ENCODE results near the gene GSTA4.

Gene GSTA4

DNA sequence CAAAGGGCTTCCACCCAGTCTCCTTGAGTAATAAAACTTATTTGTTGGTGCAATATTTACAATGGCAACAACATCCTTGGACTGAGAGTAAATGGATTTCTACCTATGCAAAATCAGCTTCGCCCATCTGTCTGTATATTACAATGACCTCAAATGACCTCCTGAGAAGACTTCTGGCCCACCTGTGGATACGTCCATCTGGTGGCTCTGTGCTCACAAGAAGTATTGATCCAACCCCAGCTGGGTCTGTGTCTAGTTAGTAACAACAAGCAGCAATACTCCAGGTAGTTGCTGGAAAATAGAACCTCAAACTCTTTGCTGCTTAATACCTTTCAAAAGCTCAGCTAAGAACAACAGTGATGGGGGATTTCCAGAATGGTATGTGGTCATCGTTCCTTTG is 34.7 kb upstream of the GSTA4 start:
- Histone ChIP-seq H3K27me3 (ENCODE audit: control insufficient read depth, insufficient read depth, low read length) (no peaks in the 10 kb centered on the region), H3K4me1 (ENCODE audit: control insufficient read depth, insufficient read depth, low read length) (peaks cover 13% of the 10 kb centered on the region), H3K27ac (ENCODE audit: low read depth, low read length) (no peak overlapping the region), H3K4me3 (ENCODE audit: low read length) (no peak overlapping the region), H3K36me3 (ENCODE audit: control insufficient read depth, insufficient read depth, low read length) (peaks cover 14% of the 10 kb centered on the region), H3K9ac (ENCODE audit: low read length) (no peak overlapping the region)

DNA sequence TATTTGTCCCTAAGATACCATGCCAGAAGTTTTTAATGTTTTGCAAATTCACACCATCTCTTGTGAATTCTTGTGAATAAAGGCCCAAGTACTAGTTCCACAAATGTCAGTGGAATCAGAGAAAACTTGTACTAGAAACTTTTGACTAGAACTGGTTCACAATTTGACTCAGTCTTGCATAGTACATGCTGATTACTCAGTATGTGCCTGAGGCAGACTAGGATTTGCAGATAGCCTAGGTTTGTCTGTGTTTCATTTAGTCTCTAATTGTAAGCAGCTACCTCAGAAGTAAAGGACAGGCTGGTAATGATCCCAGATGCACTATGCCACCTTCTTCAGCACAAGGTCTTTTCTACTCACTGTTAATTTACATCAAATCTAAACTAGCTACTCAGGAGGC is 34.2 kb upstream of the GSTA4 start:
- Histone ChIP-seq H3K27ac (ENCODE audit: low read depth, low read length) (no peak overlapping the region), H3K9ac (ENCODE audit: low read length) (no peak overlapping the region), H3K4me3 (ENCODE audit: low read length) (no peak overlapping the region), H3K36me3 (ENCODE audit: control insufficient read depth, insufficient read depth, low read length) (peaks cover 11% of the 10 kb centered on the region), H3K27me3 (ENCODE audit: control insufficient read depth, insufficient read depth, low read length) (no peaks in the 10 kb centered on the region), H3K4me1 (ENCODE audit: control insufficient read depth, insufficient read depth, low read length) (peaks cover 13% of the 10 kb centered on the region)

DNA sequence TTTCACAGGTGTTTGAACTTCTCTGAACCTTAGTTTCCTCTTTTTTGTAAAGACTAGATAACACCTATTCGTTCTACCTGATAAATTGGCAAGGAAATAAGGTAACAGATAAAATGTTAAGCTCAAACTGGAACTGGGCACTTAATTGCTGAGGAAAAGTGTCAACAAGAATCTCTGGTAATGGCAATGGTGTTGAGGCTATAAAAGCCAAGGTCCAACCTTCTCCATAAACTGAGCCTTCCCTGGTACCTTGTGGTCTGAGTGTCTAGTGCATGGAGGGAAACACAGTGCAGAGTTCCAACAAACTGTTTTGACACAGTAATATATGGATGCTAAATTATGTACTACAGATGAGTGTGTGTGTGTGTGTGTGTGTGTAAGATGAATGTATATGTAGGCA is 33.4 kb upstream of the GSTA4 start:
- Histone ChIP-seq H3K27me3 (ENCODE audit: control insufficient read depth, insufficient read depth, low read length) (no peaks in the 10 kb centered on the region), H3K4me1 (ENCODE audit: control insufficient read depth, insufficient read depth, low read length) (peaks cover 9% of the 10 kb centered on the region), H3K27ac (ENCODE audit: low read depth, low read length) (no peak overlapping the region), H3K4me3 (ENCODE audit: low read length) (no peak overlapping the region), H3K36me3 (ENCODE audit: control insufficient read depth, insufficient read depth, low read length) (peaks cover 11% of the 10 kb centered on the region), H3K9ac (ENCODE audit: low read length) (no peak overlapping the region)

DNA sequence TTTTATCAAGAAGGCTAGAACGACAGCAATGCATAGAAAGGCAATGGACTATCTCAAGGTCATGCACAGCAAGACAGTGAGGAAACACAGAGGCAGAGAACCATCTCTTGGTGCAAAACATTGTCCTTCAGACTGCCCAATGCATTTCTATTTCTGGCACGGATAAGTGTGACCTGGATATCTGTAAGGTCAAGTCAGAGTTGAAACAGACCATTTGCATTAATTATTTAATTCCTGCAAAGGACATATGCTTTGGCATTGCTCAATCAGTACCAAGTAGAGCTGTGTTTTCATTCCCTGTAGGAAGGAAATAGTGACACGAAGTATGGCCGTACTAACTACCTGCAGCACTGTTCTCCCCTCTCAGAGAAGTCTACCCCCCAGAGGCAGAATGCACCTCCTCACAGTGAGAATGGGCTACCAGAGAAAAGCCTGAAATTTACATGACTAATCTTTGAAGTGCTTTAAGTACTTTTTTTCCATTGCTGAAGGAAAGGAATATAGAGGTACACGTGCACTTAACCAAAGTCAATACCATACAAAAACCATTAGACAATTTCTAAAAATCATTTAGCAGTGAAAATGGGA is 32.1 kb upstream of the GSTA4 start:
- no peaks in the 10 kb centered on the region for H3K4me1 ChIP-seq (ENCODE audit: control insufficient read depth, insufficient read depth, low read length)
- H3K27ac ChIP-seq (ENCODE audit: low read depth, low read length) = no peak overlapping the region
- no peak overlapping the region for H3K9ac ChIP-seq (ENCODE audit: low read length)
- peaks cover 10% of the 10 kb centered on the region for H3K36me3 ChIP-seq (ENCODE audit: control insufficient read depth, insufficient read depth, low read length)
- no peak overlapping the region for H3K4me3 ChIP-seq (ENCODE audit: low read length)
- no peaks in the 10 kb centered on the region for H3K27me3 ChIP-seq (ENCODE audit: control insufficient read depth, insufficient read depth, low read length)

DNA sequence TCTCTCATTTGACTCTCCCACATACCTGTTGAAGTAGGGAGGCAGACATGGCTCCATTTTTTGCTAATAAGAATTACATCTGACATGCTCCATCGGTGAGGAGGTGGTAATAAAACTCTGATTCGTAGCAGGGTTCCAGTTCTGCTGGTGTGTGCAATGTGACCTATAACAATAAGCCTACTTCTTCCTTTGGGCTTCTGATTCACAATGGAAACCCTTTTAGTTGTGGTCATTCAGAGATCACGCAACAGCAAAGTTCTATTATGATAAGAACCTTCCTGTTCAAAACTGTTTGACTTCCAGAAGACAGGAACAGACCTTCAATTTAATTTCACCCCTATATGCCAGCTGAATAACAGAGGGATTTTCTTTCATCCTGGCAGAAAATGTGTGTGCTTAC is 31.4 kb upstream of the GSTA4 start:
- Histone ChIP-seq H3K4me1 (ENCODE audit: control insufficient read depth, insufficient read depth, low read length) (no peaks in the 10 kb centered on the region), H3K27ac (ENCODE audit: low read depth, low read length) (no peak overlapping the region), H3K4me3 (ENCODE audit: low read length) (no peak overlapping the region), H3K27me3 (ENCODE audit: control insufficient read depth, insufficient read depth, low read length) (no peaks in the 10 kb centered on the region), H3K36me3 (ENCODE audit: control insufficient read depth, insufficient read depth, low read length) (peaks cover 8% of the 10 kb centered on the region), H3K9ac (ENCODE audit: low read length) (no peak overlapping the region)

DNA sequence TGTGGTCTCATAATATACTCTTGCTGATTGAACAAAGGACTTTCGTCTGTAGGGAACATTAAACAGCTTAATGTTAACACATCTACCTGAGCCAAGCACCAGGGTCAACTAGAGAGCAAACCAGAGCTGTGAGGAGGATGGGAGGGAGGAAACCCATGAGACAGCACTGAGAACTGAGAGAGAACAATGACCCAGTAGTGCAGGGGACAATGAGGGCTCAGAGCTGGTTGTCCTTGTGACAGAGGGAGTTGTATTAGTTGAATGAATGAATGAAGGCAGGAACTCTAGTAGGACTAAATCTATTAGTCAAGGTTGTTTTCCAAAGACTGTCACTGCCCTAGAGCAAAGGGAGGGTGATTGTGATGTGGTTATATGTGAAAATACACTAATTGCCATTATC is 28.2 kb upstream of the GSTA4 start:
- Histone ChIP-seq H3K27ac (ENCODE audit: low read depth, low read length) (no peak overlapping the region), H3K9ac (ENCODE audit: low read length) (no peak overlapping the region), H3K27me3 (ENCODE audit: control insufficient read depth, insufficient read depth, low read length) (no peaks in the 10 kb centered on the region), H3K36me3 (ENCODE audit: control insufficient read depth, insufficient read depth, low read length) (peaks cover 4% of the 10 kb centered on the region), H3K4me3 (ENCODE audit: low read length) (no peak overlapping the region), H3K4me1 (ENCODE audit: control insufficient read depth, insufficient read depth, low read length) (no peaks in the 10 kb centered on the region)

DNA sequence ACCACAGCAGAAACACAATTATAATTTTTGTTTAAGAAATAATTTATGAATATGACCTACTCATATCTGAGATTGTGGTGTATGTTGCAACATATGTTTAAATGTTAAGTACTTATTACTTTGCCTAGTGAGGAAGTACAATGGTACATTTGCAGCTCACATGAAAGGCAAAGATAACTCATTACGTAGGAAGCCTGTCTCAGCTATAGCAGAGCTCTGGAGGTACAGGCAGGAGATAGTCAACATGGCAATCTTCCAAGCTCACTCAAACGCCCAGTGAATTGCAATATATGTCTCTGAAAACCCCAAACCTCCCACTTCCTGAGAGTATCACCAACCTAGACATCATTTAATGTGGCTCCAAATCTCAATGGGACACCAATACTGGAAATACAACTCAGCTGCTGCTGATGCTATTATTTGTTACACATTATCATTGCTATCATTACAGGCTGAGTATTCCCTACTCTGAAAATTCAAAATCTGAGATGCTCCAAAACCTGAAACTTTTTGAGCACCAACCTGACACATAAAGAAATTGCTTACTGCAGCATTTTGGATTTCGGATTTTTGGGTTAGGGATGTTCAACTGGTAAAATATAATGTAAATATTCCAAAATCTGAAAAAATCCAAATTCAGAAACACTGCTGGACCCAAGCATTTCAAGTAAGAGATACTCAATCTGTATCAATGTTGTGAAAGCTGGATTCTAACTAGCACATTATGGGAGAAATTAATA is 25.1 kb upstream of the GSTA4 start:
- H3K27ac ChIP-seq (ENCODE audit: low read depth, low read length) = no peak overlapping the region
- H3K9ac ChIP-seq (ENCODE audit: low read length) = no peak overlapping the region
- H3K4me3 ChIP-seq (ENCODE audit: low read length) = no peak overlapping the region
- no peaks in the 10 kb centered on the region for H3K27me3 ChIP-seq (ENCODE audit: control insufficient read depth, insufficient read depth, low read length)
- H3K36me3 ChIP-seq (ENCODE audit: control insufficient read depth, insufficient read depth, low read length) = peaks cover 20% of the 10 kb centered on the region
- no peaks in the 10 kb centered on the region for H3K4me1 ChIP-seq (ENCODE audit: control insufficient read depth, insufficient read depth, low read length)

DNA sequence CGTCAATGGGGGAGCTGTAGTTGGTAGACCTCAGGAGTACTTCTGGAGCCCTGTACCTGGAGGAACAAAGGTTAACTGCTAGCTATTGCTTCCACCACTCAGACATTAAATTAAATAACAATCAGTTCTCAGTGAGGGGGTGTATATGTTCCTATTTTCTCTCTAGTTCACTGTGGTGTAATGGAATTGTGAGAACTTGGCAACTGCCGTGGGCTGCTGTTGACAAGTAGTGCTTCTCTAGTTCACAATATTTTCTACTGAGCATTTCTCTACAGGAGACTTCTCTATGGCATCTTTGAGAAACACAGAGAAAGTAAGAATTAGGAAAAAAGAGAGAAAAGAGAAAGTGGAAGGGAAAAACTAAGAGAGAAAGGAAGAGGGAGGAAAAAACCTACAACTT is 23.4 kb upstream of the GSTA4 start:
- Histone ChIP-seq H3K27ac (ENCODE audit: low read depth, low read length) (no peak overlapping the region), H3K36me3 (ENCODE audit: control insufficient read depth, insufficient read depth, low read length) (peaks cover 23% of the 10 kb centered on the region)

DNA sequence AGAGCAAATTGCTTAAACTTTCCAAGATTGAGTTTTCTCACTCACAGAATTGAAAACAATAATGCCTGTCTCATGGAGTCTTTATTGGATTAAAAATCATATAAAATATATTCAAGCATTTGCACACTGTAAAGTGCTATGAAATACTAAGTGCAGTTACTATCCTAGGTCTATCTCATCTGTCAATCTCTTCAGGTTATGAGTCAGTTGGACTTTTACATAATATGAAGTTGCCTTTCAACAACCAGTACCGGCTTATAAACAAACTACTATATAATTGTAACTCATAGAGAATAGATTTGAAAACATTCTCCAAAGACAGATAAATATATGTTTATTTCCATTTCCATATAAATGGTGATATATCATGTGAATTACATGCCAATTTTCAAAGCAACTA is 20.4 kb upstream of the GSTA4 start:
- Histone ChIP-seq H3K4me1 (ENCODE audit: control insufficient read depth, insufficient read depth, low read length) (no peaks in the 10 kb centered on the region), H3K4me3 (ENCODE audit: low read length) (no peak overlapping the region), H3K27me3 (ENCODE audit: control insufficient read depth, insufficient read depth, low read length) (no peaks in the 10 kb centered on the region), H3K27ac (ENCODE audit: low read depth, low read length) (no peak overlapping the region), H3K9ac (ENCODE audit: low read length) (no peak overlapping the region), H3K36me3 (ENCODE audit: control insufficient read depth, insufficient read depth, low read length) (peaks cover 37% of the 10 kb centered on the region)

More for the DNA sequence above, 23.4 kb upstream of the GSTA4 start:
- Histone ChIP-seq H3K4me1 (ENCODE audit: control insufficient read depth, insufficient read depth, low read length) (no peaks in the 10 kb centered on the region), H3K27me3 (ENCODE audit: control insufficient read depth, insufficient read depth, low read length) (no peaks in the 10 kb centered on the region), H3K4me3 (ENCODE audit: low read length) (no peak overlapping the region), H3K9ac (ENCODE audit: low read length) (no peak overlapping the region)

DNA sequence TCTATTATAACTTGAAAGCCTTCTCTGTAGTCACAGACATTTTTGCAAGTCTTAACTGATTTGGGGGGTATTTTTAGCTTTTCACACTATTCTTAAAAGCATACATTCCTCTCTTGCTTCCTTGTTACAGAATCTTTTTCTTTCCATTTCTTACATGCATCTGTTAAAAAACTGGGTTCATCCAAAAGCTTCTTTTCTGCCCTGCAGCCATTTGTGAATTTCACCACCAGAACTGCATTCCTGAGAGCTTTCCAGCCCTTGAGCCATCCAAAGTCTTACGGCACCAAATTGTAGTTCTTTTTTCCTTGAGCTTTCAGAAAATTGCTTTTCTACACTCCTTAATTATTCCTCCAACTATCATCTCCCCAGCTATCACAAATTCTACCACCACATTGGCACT is 19.7 kb upstream of the GSTA4 start:
- Histone ChIP-seq H3K27me3 (ENCODE audit: control insufficient read depth, insufficient read depth, low read length) (no peaks in the 10 kb centered on the region), H3K27ac (ENCODE audit: low read depth, low read length) (no peak overlapping the region), H3K4me3 (ENCODE audit: low read length) (no peak overlapping the region), H3K4me1 (ENCODE audit: control insufficient read depth, insufficient read depth, low read length) (no peaks in the 10 kb centered on the region), H3K36me3 (ENCODE audit: control insufficient read depth, insufficient read depth, low read length) (peaks cover 43% of the 10 kb centered on the region), H3K9ac (ENCODE audit: low read length) (no peak overlapping the region)

DNA sequence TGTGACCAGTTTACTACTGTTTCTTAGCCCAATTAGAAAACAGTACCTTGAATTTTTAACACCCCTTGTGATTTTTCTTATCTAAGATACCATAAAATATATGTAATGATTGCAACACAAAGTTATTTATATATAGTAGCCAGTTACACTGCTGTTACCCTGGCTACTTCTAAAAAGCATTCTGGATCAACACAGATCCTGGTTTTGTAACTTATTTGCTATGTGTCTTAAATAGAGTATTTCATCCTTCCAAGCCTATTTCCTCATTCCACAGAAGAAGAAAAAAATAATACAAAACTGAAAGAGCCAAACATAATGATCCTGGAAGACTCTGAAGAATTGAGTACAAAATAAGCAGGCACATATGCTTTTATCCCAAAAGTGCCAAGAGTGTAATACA is 19.0 kb upstream of the GSTA4 start:
- no peak overlapping the region for H3K27ac ChIP-seq (ENCODE audit: low read depth, low read length)
- peaks cover 49% of the 10 kb centered on the region for H3K36me3 ChIP-seq (ENCODE audit: control insufficient read depth, insufficient read depth, low read length)
- H3K9ac ChIP-seq (ENCODE audit: low read length) = no peak overlapping the region
- no peaks in the 10 kb centered on the region for H3K4me1 ChIP-seq (ENCODE audit: control insufficient read depth, insufficient read depth, low read length)
- H3K27me3 ChIP-seq (ENCODE audit: control insufficient read depth, insufficient read depth, low read length) = no peaks in the 10 kb centered on the region
- no peak overlapping the region for H3K4me3 ChIP-seq (ENCODE audit: low read length)

DNA sequence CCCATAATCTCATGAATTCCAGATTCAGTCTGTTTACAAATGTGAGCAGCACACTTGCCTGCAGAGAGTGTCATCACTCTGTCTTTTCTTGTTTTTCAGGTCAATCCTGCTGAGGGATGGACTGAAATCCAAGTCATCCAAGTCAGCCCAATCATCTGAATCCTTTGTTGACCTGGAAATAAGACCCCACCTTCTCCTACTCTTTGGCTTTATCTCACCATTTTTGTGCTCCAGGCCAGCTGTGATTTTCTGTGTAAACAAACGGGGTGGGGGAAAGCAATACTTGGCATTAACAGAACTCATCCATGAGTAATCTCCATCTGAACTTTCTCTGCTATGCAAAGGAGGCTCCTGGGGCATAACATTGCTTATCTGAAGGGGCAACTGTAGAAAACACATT is 16.9 kb upstream of the GSTA4 start:
- Histone ChIP-seq H3K27me3 (ENCODE audit: control insufficient read depth, insufficient read depth, low read length) (no peaks in the 10 kb centered on the region), H3K36me3 (ENCODE audit: control insufficient read depth, insufficient read depth, low read length) (peaks cover 41% of the 10 kb centered on the region), H3K4me3 (ENCODE audit: low read length) (no peak overlapping the region), H3K27ac (ENCODE audit: low read depth, low read length) (no peak overlapping the region), H3K4me1 (ENCODE audit: control insufficient read depth, insufficient read depth, low read length) (no peaks in the 10 kb centered on the region), H3K9ac (ENCODE audit: low read length) (no peak overlapping the region)

DNA sequence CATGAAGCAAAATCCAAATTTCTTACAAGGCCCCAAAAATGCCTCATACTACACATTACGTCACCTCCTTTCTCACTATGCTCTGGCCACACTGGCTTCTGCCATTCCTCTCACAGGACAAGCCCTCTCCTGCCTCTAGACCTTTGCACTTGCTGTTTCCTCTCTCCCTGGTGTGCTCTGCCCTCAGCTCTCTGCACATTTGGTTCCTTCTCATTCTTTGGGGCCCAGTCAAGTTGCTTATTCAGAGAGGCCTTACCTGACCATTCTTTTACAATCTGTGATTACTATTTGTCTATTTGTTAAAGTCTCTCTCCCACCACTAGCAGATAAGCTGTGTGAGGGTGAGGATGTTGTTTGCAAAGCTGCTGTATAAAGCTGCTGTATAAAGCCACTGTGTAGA is 15.4 kb upstream of the GSTA4 start:
- Histone ChIP-seq H3K27me3 (ENCODE audit: control insufficient read depth, insufficient read depth, low read length) (no peaks in the 10 kb centered on the region), H3K36me3 (ENCODE audit: control insufficient read depth, insufficient read depth, low read length) (peaks cover 46% of the 10 kb centered on the region), H3K27ac (ENCODE audit: low read depth, low read length) (no peak overlapping the region), H3K4me3 (ENCODE audit: low read length) (no peak overlapping the region), H3K9ac (ENCODE audit: low read length) (no peak overlapping the region), H3K4me1 (ENCODE audit: control insufficient read depth, insufficient read depth, low read length) (no peaks in the 10 kb centered on the region)

Data from rectal smooth muscle tissue (tissue), 1 donor.